GM18511 (cell line): ENCODE results near the gene NKD1.
"Not testable (repeated sequence)": the region's sequence is repeated elsewhere in the genome, so short reads cannot be mapped to it uniquely, and the experiment has no call there.

Experiments used
- ATAC-seq: cut with Tn5 transposase; IDR thresholded peaks from one replicate; pipeline ENCODE4 v1.9.1; 2021; ENCODE audit warnings: mild to moderate bottlenecking, moderate library complexity; ENCODE audit not compliant: unreplicated experiment

Gene NKD1

GRCh38 chr16:50519602-50520001 lies 28.6 kb upstream of the NKD1 start:
- ATAC-seq: no peak

DNA sequence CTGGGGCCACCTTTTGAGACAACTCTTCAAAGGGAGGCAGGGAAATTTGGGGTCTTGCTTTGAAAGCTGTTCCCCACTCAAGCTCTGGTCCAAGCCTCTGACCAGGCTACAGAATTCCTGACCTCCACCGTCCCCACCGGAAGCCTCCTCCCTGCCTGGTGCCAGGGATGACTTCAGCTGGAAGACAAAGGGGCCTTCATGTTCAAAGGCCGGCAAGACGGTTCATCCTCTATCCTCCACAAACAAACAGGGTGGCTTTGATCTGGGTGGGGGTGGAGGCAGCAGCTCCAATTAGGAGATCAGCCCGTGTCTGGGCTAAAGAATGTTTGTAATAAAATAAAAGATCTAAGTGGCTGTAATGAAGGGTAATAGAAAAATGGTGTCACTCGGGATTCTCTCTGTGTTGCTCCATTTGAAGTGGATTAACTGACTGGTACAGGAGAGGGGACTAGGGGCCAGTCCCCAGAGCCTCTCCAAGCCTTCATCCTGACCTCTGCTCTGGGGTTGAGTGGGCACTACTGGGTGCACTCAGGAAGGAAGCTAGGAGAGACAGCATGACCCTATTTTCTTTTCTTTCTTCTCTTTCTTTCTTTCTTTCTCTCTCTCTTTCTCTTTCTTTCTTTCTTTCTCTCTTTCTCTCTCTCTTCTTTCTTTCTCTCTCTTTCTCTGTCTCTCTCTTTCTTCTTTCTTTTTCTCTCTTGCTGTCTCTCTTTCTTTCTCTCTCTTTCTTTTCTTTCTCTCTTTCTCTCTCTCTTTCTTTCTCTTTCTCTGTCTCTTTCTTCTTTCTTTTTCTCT lies 27.5 kb upstream of the NKD1 start:
- ATAC-seq: no peak

DNA sequence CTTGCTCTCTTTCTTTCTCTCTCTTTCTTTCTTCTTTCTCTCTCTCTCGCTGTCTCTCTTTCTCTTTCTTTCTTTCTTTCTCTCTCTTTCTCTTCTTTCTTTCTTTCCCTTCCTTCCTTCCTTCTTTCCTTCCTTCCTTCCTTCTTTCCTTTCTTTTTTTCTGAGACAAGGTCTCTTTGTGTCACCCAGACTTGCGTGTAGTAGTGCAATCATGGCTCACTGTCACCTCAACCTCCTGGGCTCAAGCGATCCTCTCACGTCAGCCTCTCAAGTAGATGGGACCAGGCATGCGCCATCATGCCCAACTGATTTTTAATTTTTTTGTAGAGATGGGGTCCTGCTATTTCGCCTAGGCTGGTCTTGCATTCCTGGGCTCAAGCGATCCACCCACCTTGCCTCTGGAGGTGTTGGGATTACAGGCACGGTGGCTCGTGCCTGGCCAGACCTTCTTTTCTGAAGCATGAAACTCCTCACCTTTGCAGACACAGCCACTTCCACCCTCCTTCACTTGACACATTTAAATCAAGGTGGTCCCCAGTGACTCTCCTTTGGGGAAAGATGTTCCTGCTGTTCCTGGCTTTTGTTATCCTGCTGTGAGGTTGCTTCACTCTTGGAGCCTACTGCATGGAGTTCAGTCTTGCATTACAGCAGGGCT lies 26.8 kb upstream of the NKD1 start:
- no peak for ATAC-seq

GRCh38 chr16:50522324-50522723 lies 25.9 kb upstream of the NKD1 start:
- no peak for ATAC-seq

DNA sequence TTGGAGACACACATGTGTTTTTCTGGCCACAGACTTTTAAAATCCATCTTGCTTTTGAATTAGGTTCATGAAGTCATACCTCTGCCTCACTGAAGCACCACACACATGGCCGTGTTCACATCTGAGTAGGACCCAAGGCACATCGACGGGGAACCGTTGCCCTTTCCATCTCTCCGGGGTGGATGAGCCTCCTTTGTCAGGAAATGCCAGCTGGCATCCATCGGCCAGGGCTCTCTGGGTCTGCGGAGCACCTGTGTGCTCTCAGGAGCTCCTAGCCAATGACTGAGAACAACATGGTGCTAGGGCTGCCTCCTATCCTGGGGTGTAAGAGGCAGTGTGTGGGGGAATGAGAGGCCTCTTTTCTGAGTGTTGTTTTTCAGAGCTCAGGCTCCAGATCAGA lies 24.5 kb upstream of the NKD1 start:
- no peak for ATAC-seq

- no peak for ATAC-seq
Observed at GRCh38 chr16:50525262-50525661, 22.9 kb upstream of the NKD1 start.

DNA sequence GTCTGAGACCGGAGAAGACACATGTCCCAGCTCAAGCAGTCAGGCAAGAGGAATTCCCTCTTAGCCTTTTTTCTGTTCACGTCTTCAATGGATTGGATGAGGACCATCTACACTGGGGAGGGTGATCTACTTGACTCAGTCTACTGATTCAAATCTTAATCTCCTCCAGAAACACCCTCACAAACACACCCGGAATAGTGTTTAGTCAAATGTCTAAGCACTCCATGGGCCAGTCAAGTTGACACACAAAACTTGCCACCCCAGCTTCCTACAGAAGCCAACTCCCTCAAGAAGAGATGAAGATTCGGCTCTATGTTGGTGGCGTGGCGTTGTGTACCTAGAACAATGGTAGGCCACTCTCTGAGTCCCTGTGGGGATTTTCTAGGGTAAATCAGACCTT lies 22.5 kb upstream of the NKD1 start:
- no peak for ATAC-seq

- no peak for ATAC-seq
Observed at GRCh38 chr16:50526249-50526648, 21.9 kb upstream of the NKD1 start.

- no peak for ATAC-seq
Observed at GRCh38 chr16:50526796-50527195, 21.4 kb upstream of the NKD1 start.

GRCh38 chr16:50528820-50529219 lies 19.4 kb upstream of the NKD1 start:
- no peak for ATAC-seq

DNA sequence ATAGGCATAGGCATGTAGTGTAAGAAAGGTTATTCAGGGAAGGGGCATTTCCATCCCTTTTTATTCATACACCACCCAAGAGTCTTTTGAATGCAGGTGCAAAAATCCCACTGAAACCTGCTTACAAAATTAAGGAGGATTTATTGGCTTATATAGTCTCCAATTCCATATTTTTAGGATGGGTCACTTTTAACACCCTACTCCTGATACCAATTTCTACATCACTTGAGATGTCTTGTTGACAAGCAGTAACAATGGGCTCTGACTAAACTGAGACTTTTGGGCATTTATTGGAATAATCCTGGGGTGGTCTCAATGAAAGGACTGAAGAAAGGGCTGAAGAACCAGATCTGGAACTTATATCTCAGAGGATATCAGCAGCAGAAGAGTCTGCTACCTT lies 18.9 kb upstream of the NKD1 start:
- ATAC-seq: no peak

DNA sequence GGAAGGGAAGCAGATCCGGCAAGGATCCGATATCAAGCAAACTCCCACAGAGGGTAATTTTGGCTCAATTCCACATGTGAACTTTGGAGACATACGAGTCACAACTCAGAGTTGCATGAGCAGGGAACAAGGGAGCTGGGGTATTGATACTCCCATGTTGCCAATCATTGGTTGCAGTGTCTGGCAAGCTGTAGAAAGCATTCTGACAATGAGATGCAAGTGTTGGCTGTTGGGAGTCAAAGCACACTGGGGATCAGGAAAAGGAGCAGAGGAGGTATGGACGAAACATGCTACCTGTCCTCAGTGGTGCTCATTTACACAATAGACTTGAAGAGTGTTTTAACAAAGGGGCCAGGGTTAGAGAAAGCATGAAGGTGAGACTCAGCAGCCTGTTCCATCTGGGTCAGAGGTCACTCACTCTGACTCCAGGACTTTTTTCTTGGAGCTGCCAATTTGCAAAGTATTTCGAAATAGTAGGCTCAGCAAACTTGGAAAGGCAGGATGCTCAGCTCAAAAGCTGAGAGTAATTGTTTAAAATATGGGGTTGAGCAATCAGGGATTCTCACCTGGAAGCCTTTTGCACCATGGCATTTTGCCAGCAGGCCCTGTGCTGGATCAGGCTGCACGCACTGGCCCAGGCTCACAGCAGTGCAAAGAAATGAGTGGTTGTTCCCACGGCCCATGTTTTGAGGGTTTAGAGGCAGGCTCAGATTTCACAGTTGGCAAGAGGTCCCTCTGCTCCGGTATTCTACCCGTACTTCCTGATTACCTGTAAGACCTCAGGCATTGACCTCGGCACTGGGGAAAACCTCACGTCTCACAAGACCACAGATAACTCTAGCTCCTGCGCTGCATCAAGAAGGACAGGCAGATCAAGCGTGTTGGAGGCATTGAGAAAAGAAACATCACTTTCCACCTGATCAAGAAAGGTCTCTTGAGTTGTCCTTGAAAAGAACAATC lies 17.6 kb upstream of the NKD1 start:
- ATAC-seq: no peak

DNA sequence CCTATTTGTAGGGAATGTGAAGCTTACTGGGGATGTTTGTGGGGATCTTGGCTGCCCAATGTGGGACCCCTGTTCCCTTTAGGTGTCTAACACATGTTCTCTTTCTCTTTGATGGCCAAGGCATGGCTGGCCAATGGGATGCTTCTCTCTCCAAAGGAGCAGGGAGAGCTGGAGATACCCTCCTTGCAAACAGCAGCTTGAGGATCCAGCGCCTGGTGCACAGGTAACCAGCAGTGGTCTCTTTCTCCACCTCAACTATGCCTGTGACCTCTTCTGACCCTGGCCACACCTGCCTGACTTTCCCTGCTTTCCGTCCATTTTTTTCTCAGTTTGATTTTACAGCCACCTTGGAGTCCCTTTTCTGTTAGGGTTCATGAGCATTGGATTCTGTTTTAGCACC lies 16.8 kb upstream of the NKD1 start:
- no peak for ATAC-seq

- no peak for ATAC-seq
Observed at GRCh38 chr16:50531901-50532300, 16.3 kb upstream of the NKD1 start.

DNA sequence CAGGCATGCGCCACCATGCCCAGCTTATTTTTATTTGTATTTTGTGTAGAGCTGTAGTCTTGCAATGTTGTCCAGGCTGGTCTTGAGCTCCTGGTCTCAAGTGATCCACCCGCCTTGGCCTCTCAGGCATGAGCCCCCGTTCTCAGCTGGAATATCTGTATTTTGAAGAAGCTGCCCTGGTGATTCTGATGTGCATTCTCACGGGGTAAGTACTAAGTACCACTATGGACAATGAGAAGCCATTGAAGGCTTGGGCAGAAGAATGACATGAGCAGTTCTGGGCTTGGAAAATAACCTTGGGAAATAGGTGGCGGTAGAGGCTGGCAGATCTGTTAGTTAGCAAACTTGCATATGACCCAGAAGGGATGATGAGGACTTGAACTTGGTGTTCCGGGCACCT lies 15.6 kb upstream of the NKD1 start:
- no peak for ATAC-seq

DNA sequence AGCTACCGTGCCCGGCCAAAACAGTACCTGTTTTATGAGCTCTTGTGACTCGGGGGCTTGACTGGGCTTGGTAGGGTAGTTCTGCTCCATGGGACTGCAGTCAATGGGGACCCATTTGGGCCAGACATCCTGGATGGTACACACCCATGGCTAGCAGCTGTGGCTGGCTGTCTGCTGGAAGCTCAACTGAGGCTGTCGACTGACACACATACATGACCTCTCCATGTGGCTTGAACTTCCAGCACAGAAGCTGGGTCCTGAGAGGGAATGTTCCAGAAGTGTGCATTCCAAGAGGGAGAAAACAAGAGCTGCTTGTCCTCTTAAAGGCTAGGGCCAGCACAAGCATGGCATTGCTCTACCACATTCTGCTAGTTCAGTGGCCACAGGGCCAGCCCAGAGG lies 14.9 kb upstream of the NKD1 start:
- no peak for ATAC-seq

DNA sequence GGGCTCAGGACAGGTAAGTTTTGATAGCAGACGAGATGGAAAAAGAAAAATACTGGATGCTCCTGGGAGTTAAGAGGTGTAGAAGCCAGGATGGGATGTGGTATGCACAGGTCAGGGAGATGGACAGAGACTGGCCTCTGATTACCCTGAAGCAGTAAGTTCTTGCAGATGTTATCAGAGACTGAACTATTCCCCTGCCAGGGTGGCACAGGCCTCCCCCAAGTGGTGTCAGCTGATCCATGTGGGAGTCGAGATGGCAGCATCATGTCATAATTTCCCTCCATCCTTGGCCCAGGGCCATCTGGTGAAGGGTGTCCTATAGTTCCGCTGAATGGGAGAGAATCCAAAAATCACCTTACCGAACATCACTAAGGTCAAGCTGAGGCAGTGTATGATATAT lies 14.1 kb upstream of the NKD1 start:
- no peak for ATAC-seq

DNA sequence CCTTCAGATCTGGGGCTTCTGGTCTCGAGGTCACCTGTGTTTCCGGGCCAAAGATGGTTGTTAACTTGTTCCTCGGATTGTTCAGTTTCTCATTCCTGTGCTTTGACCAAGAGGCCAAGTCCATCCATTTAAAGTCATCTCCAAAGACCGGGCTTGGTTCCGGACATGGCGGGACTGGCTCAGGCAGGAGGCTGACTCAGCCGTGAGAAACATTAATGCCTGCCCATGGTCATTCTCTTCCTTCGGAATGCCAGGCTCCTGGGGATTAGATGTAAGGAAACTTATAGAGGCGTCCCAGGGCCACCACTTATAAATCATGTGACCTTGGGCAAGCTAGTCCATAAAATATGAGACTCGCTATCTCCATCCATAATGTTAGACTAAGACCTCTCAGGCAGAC lies 13.6 kb upstream of the NKD1 start:
- no peak for ATAC-seq

- no peak for ATAC-seq
Observed at GRCh38 chr16:50534958-50535357, 13.2 kb upstream of the NKD1 start.

GRCh38 chr16:50535506-50536257 lies 12.5 kb upstream of the NKD1 start:
- no peak for ATAC-seq

GRCh38 chr16:50536258-50536645 lies 11.9 kb upstream of the NKD1 start:
- ATAC-seq: not testable (repeated sequence)
